Measurements from ENCODE around the gene RBM8A.

GRCh38 chr1:145972580-145972979, 45.3 kb upstream of the RBM8A start:
- TF ChIP-seq, protein P1, sequence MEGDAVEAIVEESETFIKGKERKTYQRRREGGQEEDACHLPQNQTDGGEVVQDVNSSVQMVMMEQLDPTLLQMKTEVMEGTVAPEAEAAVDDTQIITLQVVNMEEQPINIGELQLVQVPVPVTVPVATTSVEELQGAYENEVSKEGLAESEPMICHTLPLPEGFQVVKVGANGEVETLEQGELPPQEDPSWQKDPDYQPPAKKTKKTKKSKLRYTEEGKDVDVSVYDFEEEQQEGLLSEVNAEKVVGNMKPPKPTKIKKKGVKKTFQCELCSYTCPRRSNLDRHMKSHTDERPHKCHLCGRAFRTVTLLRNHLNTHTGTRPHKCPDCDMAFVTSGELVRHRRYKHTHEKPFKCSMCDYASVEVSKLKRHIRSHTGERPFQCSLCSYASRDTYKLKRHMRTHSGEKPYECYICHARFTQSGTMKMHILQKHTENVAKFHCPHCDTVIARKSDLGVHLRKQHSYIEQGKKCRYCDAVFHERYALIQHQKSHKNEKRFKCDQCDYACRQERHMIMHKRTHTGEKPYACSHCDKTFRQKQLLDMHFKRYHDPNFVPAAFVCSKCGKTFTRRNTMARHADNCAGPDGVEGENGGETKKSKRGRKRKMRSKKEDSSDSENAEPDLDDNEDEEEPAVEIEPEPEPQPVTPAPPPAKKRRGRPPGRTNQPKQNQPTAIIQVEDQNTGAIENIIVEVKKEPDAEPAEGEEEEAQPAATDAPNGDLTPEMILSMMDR (IDR thresholded peaks at IDR 0.05; ENCODE audit: low read length): no peak
- no peak for TF ChIP-seq EZH2 (IDR thresholded peaks at IDR 0.05; ENCODE audit: borderline replicate concordance, low read length)

Data from OCI-LY1 (cell line).